ENCODE measurements around the gene CDK5RAP3.
"Not testable (repeated sequence)": the region's sequence is repeated elsewhere in the genome, so short reads cannot be mapped to it uniquely, and the experiment has no call there.

The CDK5RAP3 gene

GRCh38 chr17:47975823-47976205 lies 4.9 kb downstream of the CDK5RAP3 start:
- DNase-seq: no peak

- DNase-seq: peak; percentile 78 to 85 (median 80)
Observed at GRCh38 chr17:47978324-47978723, 7.4 kb downstream of the CDK5RAP3 start.

GRCh38 chr17:47980541-47980940 lies 9.6 kb downstream of the CDK5RAP3 start:
- DNase-seq: no peak

GRCh38 chr17:47981462-47981861 lies 10.5 kb downstream of the CDK5RAP3 start:
- peak in 2 of 4 experiments; percentile 46 to 47 for DNase-seq

- DNase-seq: no peak
Observed at GRCh38 chr17:47982091-47982617, 11.2 kb downstream of the CDK5RAP3 start.

GRCh38 chr17:47982645-47983390 lies 11.9 kb downstream of the CDK5RAP3 start:
- DNase-seq: peak; percentile 50 to 72 (median 68)

GRCh38 chr17:47983492-47984223 lies 12.7 kb downstream of the CDK5RAP3 start:
- DNase-seq: peak; percentile 25 to 56 (median 40)

- no peak for DNase-seq
Observed at GRCh38 chr17:47986520-47986919, 15.6 kb downstream of the CDK5RAP3 start.

- DNase-seq: no peak
Observed at GRCh38 chr17:47987240-47987835, 16.4 kb downstream of the CDK5RAP3 start.

GRCh38 chr17:47988445-47988844 lies 17.5 kb downstream of the CDK5RAP3 start:
- DNase-seq: not testable (repeated sequence)

- no peak for DNase-seq
Observed at GRCh38 chr17:47989159-47989558, 18.2 kb downstream of the CDK5RAP3 start.

GRCh38 chr17:47989700-47990099 lies 18.8 kb downstream of the CDK5RAP3 start:
- no peak for DNase-seq

GRCh38 chr17:47990962-47991731 lies 20.2 kb downstream of the CDK5RAP3 start:
- DNase-seq: peak in 2 of 4 experiments; percentile 42 to 45

GRCh38 chr17:47992216-47992615 lies 21.3 kb downstream of the CDK5RAP3 start:
- DNase-seq: peak in 3 of 4 experiments; percentile 46 to 57 (median 53)

GRCh38 chr17:47993031-47993564 lies 22.2 kb downstream of the CDK5RAP3 start:
- DNase-seq: no peak

- no peak for DNase-seq
Observed at GRCh38 chr17:47993964-47994363, 23.1 kb downstream of the CDK5RAP3 start.

- no peak for DNase-seq
Observed at GRCh38 chr17:47994724-47995123, 23.8 kb downstream of the CDK5RAP3 start.

- no peak for DNase-seq
Observed at GRCh38 chr17:47995241-47995935, 24.5 kb downstream of the CDK5RAP3 start.

GRCh38 chr17:47996201-47996600 lies 25.3 kb downstream of the CDK5RAP3 start:
- no peak for DNase-seq

- peak; percentile 48 to 73 (median 70) for DNase-seq
Observed at GRCh38 chr17:47997586-47997985, 26.7 kb downstream of the CDK5RAP3 start.

GRCh38 chr17:47998044-47998443 lies 27.1 kb downstream of the CDK5RAP3 start:
- no peak for DNase-seq

All from suppressor macrophage (primary cell).